PC-9 (cell line): ENCODE measurements around the gene TGDS. TPM values are rescaled to one million over a fixed set of nuclear protein-coding genes. Genes with fewer than 3 reads are reported as not detected.
A peak's percentile ranks its signal among the peaks of the same experiment; 100 is the strongest.

Experiments used
- BruUV-seq: library from RNA; stranded (reverse); fragments of 400-500 nt; replicated peaks from 2 replicates; lab custom pipeline; 2021; lab: Mats Ljungman, UMichigan
- CTCF ChIA-PET: fragments of 300-600 bp; sonication (Branson Sonifier 250); formaldehyde crosslinking; loops from one replicate; lab custom pipeline; 2022; ENCODE audit warnings: antibody characterized with exemption; lab: Charles Lee
- POLR2A ChIA-PET: fragments of 300-600 bp; sonication (Branson Sonifier 250); formaldehyde crosslinking; loops from one replicate; lab custom pipeline; 2022; ENCODE audit warnings: antibody characterized with exemption; ENCODE audit not compliant: unreplicated experiment; lab: Charles Lee
- DNase-seq, 2 experiments: peaks; one replicate each; pipeline versions ENCODE4 v3.0.0 to v3.0.0-alpha.2; 2015 to 2022; ENCODE audit warnings: mixed read lengths in 1 of 2
- H2AFZ ChIP-seq: fragments of 200-600 bp; sonication (generic); 2 replicates; pipeline ENCODE4 v1.8.1; 2017; ENCODE audit warnings: antibody characterized with exemption
- H3F3A ChIP-seq: fragments of 200-600 bp; sonication (generic); 2 replicates; pipeline ENCODE4 v1.8.1; 2017; ENCODE audit warnings: antibody characterized with exemption, mild to moderate bottlenecking, low read depth; ENCODE audit not compliant: insufficient read depth
- H3K27ac ChIP-seq: fragments of 200-600 bp; sonication (generic); 2 replicates; pipeline ENCODE4 v1.6.1; 2016; ENCODE audit warnings: mixed run types
- H3K27me3 ChIP-seq: fragments of 200-600 bp; sonication (generic); 2 replicates; pipeline ENCODE4 v1.6.1; 2016; ENCODE audit warnings: low read depth, mixed run types; ENCODE audit not compliant: insufficient read depth
- H3K36me3 ChIP-seq: fragments of 200-600 bp; sonication (generic); 2 replicates; pipeline ENCODE4 v1.6.1; 2016; ENCODE audit warnings: low read depth, mixed run types
- H3K4me1 ChIP-seq: fragments of 200-600 bp; sonication (generic); replicated peaks from 2 replicates; pipeline ENCODE4 v1.6.1; 2016; ENCODE audit warnings: mixed run types; ENCODE audit not compliant: insufficient read depth
- H3K4me2 ChIP-seq: fragments of 200-600 bp; sonication (generic); 2 replicates; pipeline ENCODE4 v1.6.1; 2017; ENCODE audit warnings: mixed run types
- H3K4me3 ChIP-seq: fragments of 200-600 bp; sonication (generic); 2 replicates; pipeline ENCODE4 v1.6.1; 2016; ENCODE audit warnings: mixed run types
- H3K79me2 ChIP-seq: fragments of 200-600 bp; sonication (generic); 2 replicates; pipeline ENCODE4 v1.6.1; 2017; ENCODE audit warnings: low read depth, mixed run types
- H3K9me2 ChIP-seq: fragments of 200-600 bp; sonication (generic); 2 replicates; pipeline ENCODE4 v1.8.1; 2017; ENCODE audit warnings: mild to moderate bottlenecking; ENCODE audit not compliant: insufficient read depth
- H3K9me3 ChIP-seq: fragments of 200-600 bp; sonication (generic); 2 replicates; pipeline ENCODE4 v1.8.1; 2016; ENCODE audit warnings: low read depth; ENCODE audit not compliant: insufficient read depth
- H4K20me1 ChIP-seq: fragments of 200-600 bp; sonication (generic); 2 replicates; pipeline ENCODE4 v1.8.1; 2017; ENCODE audit not compliant: insufficient read depth
- CTCF ChIP-seq: fragments of 200-600 bp; sonication (generic); conservative IDR thresholded peaks from 2 replicates; pipeline ENCODE4 v1.6.1; 2017; ENCODE audit warnings: mixed run types, antibody characterized with exemption, mild to moderate bottlenecking, moderate library complexity
- EZH2 ChIP-seq: fragments of 200-600 bp; sonication (generic); IDR thresholded peaks from 2 replicates; pipeline ENCODE4 v1.8.0; 2017; ENCODE audit warnings: antibody characterized with exemption, low read depth
- intact Hi-C: fragments of 100-400 bp; cut with micrococcal nuclease; formaldehyde crosslinking; loops from one replicate; pipeline ENCODE4 v1.10.0; 2022; ENCODE audit not compliant: unreplicated experiment
- total RNA-seq: library from RNA; stranded (reverse); gene quantifications from 2 replicates; pipeline ENCODE4 v1.2.3, GENCODE V29; 2021

Gene TGDS
- total RNA-seq, 1 experiment from 2014 or later = 6.2 TPM

GRCh38 chr13:94620286-94620896 lies 24.4 kb upstream of the TGDS start:
- H3K4me2 ChIP-seq = no peak overlapping the region
- no peak overlapping the region for H3K27ac ChIP-seq
- POLR2A ChIA-PET = no interaction called here
- CTCF ChIA-PET = interaction anchor here (1.0 to 1.7 kb wide), 2 partner anchors 185 to 784 kb away, joined by 4 to 7 read pairs; no protein-coding TSS in a partner anchor
- DNase-seq = peak in 1 of 2 experiments; percentile 25
- H4K20me1 ChIP-seq = no peaks in the 10 kb centered on the region
- BruUV-seq = no TSS peak
- H2AFZ ChIP-seq = no peak overlapping the region
- H3K27me3 ChIP-seq = no peaks in the 10 kb centered on the region
- H3K36me3 ChIP-seq = no peaks in the 10 kb centered on the region
- no peaks in the 10 kb centered on the region for H3K9me3 ChIP-seq
- no peaks in the 10 kb centered on the region for H3K9me2 ChIP-seq
- no peaks in the 10 kb centered on the region for H3F3A ChIP-seq
- H3K4me3 ChIP-seq = no peak overlapping the region
- TF ChIP-seq CTCF (peak; percentile 93), EZH2 (no peak)
- no peaks in the 10 kb centered on the region for H3K79me2 ChIP-seq
- H3K4me1 ChIP-seq = no peaks in the 10 kb centered on the region
- intact Hi-C loops = loop anchor here (2.0 to 5.0 kb wide), 3 partner anchors 537 to 1214 kb away; no protein-coding TSS in a partner anchor

GRCh38 chr13:94617389-94618000 lies 21.5 kb upstream of the TGDS start:
- intact Hi-C loops = loop anchor here (1.0 kb wide), 1 partner anchor 182 kb away; no protein-coding TSS in a partner anchor
- H3K27me3 ChIP-seq = no peaks in the 10 kb centered on the region
- no peaks in the 10 kb centered on the region for H3F3A ChIP-seq
- peak; percentile 82 for TF ChIP-seq CTCF
- no peak for TF ChIP-seq EZH2
- H3K9me3 ChIP-seq = no peaks in the 10 kb centered on the region
- H3K36me3 ChIP-seq = no peaks in the 10 kb centered on the region
- H2AFZ ChIP-seq = no peak overlapping the region
- no TSS peak for BruUV-seq
- no peak for DNase-seq
- POLR2A ChIA-PET = no interaction called here
- CTCF ChIA-PET = interaction anchor here (0.6 to 1.9 kb wide), 5 partner anchors 12 to 632 kb away, joined by 3 to 14 read pairs (median 4); no protein-coding TSS in a partner anchor
- H4K20me1 ChIP-seq = no peaks in the 10 kb centered on the region
- H3K4me3 ChIP-seq = no peak overlapping the region
- no peaks in the 10 kb centered on the region for H3K4me1 ChIP-seq
- H3K27ac ChIP-seq = no peak overlapping the region
- no peaks in the 10 kb centered on the region for H3K9me2 ChIP-seq
- no peak overlapping the region for H3K4me2 ChIP-seq
- H3K79me2 ChIP-seq = no peaks in the 10 kb centered on the region

- no peaks in the 10 kb centered on the region for H3K4me1 ChIP-seq
- peaks cover 15% of the 10 kb centered on the region; the same call in 1 of the 2 replicates for H3K36me3 ChIP-seq
- H3K27ac ChIP-seq = no peak overlapping the region
- no peak overlapping the region for H3K4me3 ChIP-seq
- no peak for TF ChIP-seq EZH2
- TF ChIP-seq CTCF = no peak
- intact Hi-C loops = no loop called here
- H3F3A ChIP-seq = no peaks in the 10 kb centered on the region
- H3K4me2 ChIP-seq = no peak overlapping the region
- no peaks in the 10 kb centered on the region for H3K79me2 ChIP-seq
- H2AFZ ChIP-seq = no peak overlapping the region
- no peaks in the 10 kb centered on the region for H4K20me1 ChIP-seq
- no peaks in the 10 kb centered on the region for H3K9me2 ChIP-seq
- no peaks in the 10 kb centered on the region for H3K27me3 ChIP-seq
- no TSS peak for BruUV-seq
- DNase-seq = no peak
- no peaks in the 10 kb centered on the region for H3K9me3 ChIP-seq
- ChIA-PET POLR2A (no interaction called here), CTCF (no interaction called here)
Measured at GRCh38 chr13:94613051-94613450, 17.1 kb upstream of the TGDS start.
